ENCODE measurements around the gene CTDP1. TPM values are rescaled to one million over a fixed set of nuclear protein-coding genes. Genes with fewer than 3 reads are reported as not detected.

CTDP1 gene
- total RNA-seq, 1 experiment from 2014 or later: 24.9 TPM

- no peak overlapping the region for H3K27ac ChIP-seq (ENCODE audit: low read depth, low read length)
- intact Hi-C loops (cut with micrococcal nuclease): no loop called here
- no peak overlapping the region for H3K4me3 ChIP-seq (replicated peaks in 1 of 2; ENCODE audit: low read depth in 1 of 2, low read length in 2 of 2)
- H3K9me3 ChIP-seq (ENCODE audit: control insufficient read depth in 1 of 2, insufficient read depth in 1 of 2, low read depth in 1 of 2, low read length in 2 of 2): no peaks in the 10 kb centered on the region
- H3K27me3 ChIP-seq (ENCODE audit: insufficient read depth, low read length): no peaks in the 10 kb centered on the region
- no peak overlapping the region for H3K4me2 ChIP-seq (ENCODE audit: low read length)
- RAD21 ChIA-PET (ENCODE audit: low non-redundant PET in 1 of 2, low total read pairs in 2 of 2, uncharacterized antibody in 2 of 2, unreplicated experiment in 2 of 2): no interaction called here
- DNase-seq (ENCODE audit: low read depth, low spot score): no peak
- CTCF ChIA-PET: no interaction called here
- POLR2A ChIA-PET: no interaction called here
- no peaks in the 10 kb centered on the region for H3K36me3 ChIP-seq (ENCODE audit: control insufficient read depth in 1 of 2, insufficient read depth in 2 of 2, low read length in 2 of 2)
- BruUV-seq (replicated peaks): no TSS peak
- no peak for ATAC-seq
- no peak overlapping the region for H3K9ac ChIP-seq (ENCODE audit: low read length)
- no peaks in the 10 kb centered on the region for H3K9me2 ChIP-seq (ENCODE audit: insufficient read depth)
- H4K20me1 ChIP-seq (ENCODE audit: insufficient read depth): no peaks in the 10 kb centered on the region
- TF ChIP-seq CTCF (IDR thresholded peaks at IDR 0.05 in 2 of 3, conservative IDR thresholded peaks at IDR 0.05 in 1 of 3; ENCODE audit: borderline replicate concordance in 1 of 3, insufficient read depth in 1 of 3, low read depth in 2 of 3, low read length in 2 of 3): no peak
- no peak for TF ChIP-seq CBX3 (IDR thresholded peaks at IDR 0.05; ENCODE audit: low read depth)
- TF ChIP-seq TCF7L2 (IDR thresholded peaks at IDR 0.05; ENCODE audit: borderline replicate concordance, extremely low read depth, insufficient read depth, insufficient read length): no peak
- TF ChIP-seq JUND (IDR thresholded peaks at IDR 0.05): no peak
- no peak for TF ChIP-seq ZNF274 (IDR thresholded peaks at IDR 0.05; ENCODE audit: low read depth, low read length)
- TF ChIP-seq EZH2 (IDR thresholded peaks at IDR 0.05): no peak
- TF ChIP-seq MAX (IDR thresholded peaks at IDR 0.05): no peak
- no peak for TF ChIP-seq ELF1 (IDR thresholded peaks at IDR 0.05; ENCODE audit: borderline replicate concordance, low read depth)
- TF ChIP-seq SRF (IDR thresholded peaks at IDR 0.05; ENCODE audit: low read depth): no peak
- no peak for TF ChIP-seq ATF3 (IDR thresholded peaks at IDR 0.05)
- no peak for TF ChIP-seq REST (IDR thresholded peaks at IDR 0.05; ENCODE audit: low read depth)
- TF ChIP-seq YY1 (IDR thresholded peaks at IDR 0.05; ENCODE audit: extremely low read depth, insufficient replicate concordance, low read depth, low read length): no peak
- no peak for TF ChIP-seq ZBTB33 (IDR thresholded peaks at IDR 0.05; ENCODE audit: extremely low read depth, insufficient replicate concordance, low read length)
- H3K4me1 ChIP-seq (ENCODE audit: control insufficient read depth in 1 of 2, insufficient read depth in 2 of 2, low read length in 2 of 2): no peaks in the 10 kb centered on the region
- H3K79me2 ChIP-seq (ENCODE audit: insufficient read depth, low read length): no peaks in the 10 kb centered on the region
- H2AFZ ChIP-seq (ENCODE audit: low read depth, low read length, poor library complexity, severe bottlenecking): no peak overlapping the region
These were observed 105.6 kb downstream of the CTDP1 start for GRCh38 chr18:79784965-79785770.
